HepG2 (cell line): ENCODE measurements around the gene ARID3C. TPM values are rescaled to one million over a fixed set of nuclear protein-coding genes. Genes with fewer than 3 reads are reported as not detected.

Source experiments
- GABPB1 ChIP-seq: IDR thresholded peaks from 2 replicates; pipeline ENCODE4 v1.6.1; 2016; ENCODE audit warnings: mild to moderate bottlenecking, missing genetic modification reagents, moderate library complexity, missing compliant biosample characterization
- PCBP1 ChIP-seq: fragments of 200-400 bp; formaldehyde crosslinking; IDR thresholded peaks from 2 replicates; pipeline ENCODE4 v1.6.1; 2017; ENCODE audit warnings: mild to moderate bottlenecking, low read depth, low read length, borderline replicate concordance
- RFX3 ChIP-seq: IDR thresholded peaks from 2 replicates; pipeline ENCODE4 v1.6.1; 2016; ENCODE audit warnings: missing biosample characterization, missing genetic modification reagents
- SAP130 ChIP-seq: IDR thresholded peaks from 2 replicates; pipeline ENCODE4 v1.6.1; 2016; ENCODE audit warnings: low read depth
- SRF ChIP-seq: IDR thresholded peaks from 2 replicates; pipeline ENCODE4 v1.6.1; 2011; ENCODE audit warnings: mild to moderate bottlenecking, low read depth, low read length, moderate library complexity
- TAF1 ChIP-seq: sonication (generic); formaldehyde crosslinking; IDR thresholded peaks from 2 replicates; pipeline ENCODE4 v1.4.0; 2020; ENCODE audit warnings: missing genetic modification reagents
- TP53 ChIP-seq: sonication (generic); formaldehyde crosslinking; conservative IDR thresholded peaks from 2 replicates; pipeline ENCODE4 v1.4.0; 2020; ENCODE audit warnings: missing genetic modification reagents
- ZNF143 ChIP-seq: sonication (generic); formaldehyde crosslinking; IDR thresholded peaks from 2 replicates; pipeline ENCODE4 v1.4.0; 2020; ENCODE audit warnings: missing genetic modification reagents
- ZNF292 ChIP-seq: sonication (generic); formaldehyde crosslinking; IDR thresholded peaks from 2 replicates; pipeline ENCODE4 v1.8.1; 2022; ENCODE audit warnings: mild to moderate bottlenecking, low read depth, missing genetic modification reagents, borderline replicate concordance
- ZNF343 ChIP-seq: sonication (generic); formaldehyde crosslinking; IDR thresholded peaks from 2 replicates; pipeline ENCODE4 v1.4.0; 2020; ENCODE audit warnings: mild to moderate bottlenecking, missing genetic modification reagents
- ZNF672 ChIP-seq: sonication (generic); formaldehyde crosslinking; IDR thresholded peaks from 2 replicates; pipeline ENCODE4 v1.8.1; 2022; ENCODE audit warnings: missing genetic modification reagents
- polyA plus RNA-seq, 8 experiments: library from polyadenylated mRNA; depleted of rRNA in 3 of 8; stranded (reverse) in 7 of 8; unstranded in 1 of 8; fragments of >200 nt; fragmentation: Illumina TruSeq in 4 of 8; extraction: Trizol in 4 of 8; gene quantifications; 2 replicates each; pipeline versions ENCODE4 v1.2.1 to v1.2.3, GENCODE V29; 2011 to 2016; ENCODE audit warnings: low read depth in 4 of 8, missing spikeins in 1 of 8, mixed read lengths in 1 of 8; ENCODE audit not compliant: insufficient read depth in 1 of 8
- total RNA-seq, 5 experiments: library from RNA; depleted of rRNA; stranded (reverse); fragments of >200 nt; fragmentation: Illumina TruSeq; extraction: Trizol; gene quantifications; 2 replicates each; pipeline ENCODE4 v1.2.3, GENCODE V29; 2016; ENCODE audit warnings: low read depth in 1 of 5
- TF ChIP-seq, protein P1 (sequence below): sonication (generic); formaldehyde crosslinking; IDR thresholded peaks from 2 replicates; pipeline ENCODE4 v1.4.0; 2020; ENCODE audit warnings: missing genetic modification reagents
- TF ChIP-seq, protein P2 (sequence below): IDR thresholded peaks from 2 replicates; pipeline ENCODE4 v1.6.1; 2016; ENCODE audit warnings: missing biosample characterization, missing genetic modification reagents, low read depth
- TF ChIP-seq, protein P3 (sequence below): sonication (generic); formaldehyde crosslinking; IDR thresholded peaks from 2 replicates; pipeline ENCODE4 v1.4.0; 2020; ENCODE audit warnings: missing genetic modification reagents, borderline replicate concordance
- TF ChIP-seq, protein P4 (sequence below): sonication (generic); formaldehyde crosslinking; IDR thresholded peaks from 2 replicates; pipeline ENCODE4 v1.9.0; 2021; ENCODE audit warnings: missing genetic modification reagents, borderline replicate concordance
- TF ChIP-seq, protein P5 (sequence below): sonication (generic); formaldehyde crosslinking; IDR thresholded peaks from 2 replicates; pipeline ENCODE4 v1.4.0; 2020; ENCODE audit warnings: mild to moderate bottlenecking, low read depth, missing genetic modification reagents

ARID3C gene
- total and polyA plus RNA-seq, 2 of the 13 experiments (the other 11 are each of a cell fraction or from before 2014, with no cell fraction given): not detected

DNA sequence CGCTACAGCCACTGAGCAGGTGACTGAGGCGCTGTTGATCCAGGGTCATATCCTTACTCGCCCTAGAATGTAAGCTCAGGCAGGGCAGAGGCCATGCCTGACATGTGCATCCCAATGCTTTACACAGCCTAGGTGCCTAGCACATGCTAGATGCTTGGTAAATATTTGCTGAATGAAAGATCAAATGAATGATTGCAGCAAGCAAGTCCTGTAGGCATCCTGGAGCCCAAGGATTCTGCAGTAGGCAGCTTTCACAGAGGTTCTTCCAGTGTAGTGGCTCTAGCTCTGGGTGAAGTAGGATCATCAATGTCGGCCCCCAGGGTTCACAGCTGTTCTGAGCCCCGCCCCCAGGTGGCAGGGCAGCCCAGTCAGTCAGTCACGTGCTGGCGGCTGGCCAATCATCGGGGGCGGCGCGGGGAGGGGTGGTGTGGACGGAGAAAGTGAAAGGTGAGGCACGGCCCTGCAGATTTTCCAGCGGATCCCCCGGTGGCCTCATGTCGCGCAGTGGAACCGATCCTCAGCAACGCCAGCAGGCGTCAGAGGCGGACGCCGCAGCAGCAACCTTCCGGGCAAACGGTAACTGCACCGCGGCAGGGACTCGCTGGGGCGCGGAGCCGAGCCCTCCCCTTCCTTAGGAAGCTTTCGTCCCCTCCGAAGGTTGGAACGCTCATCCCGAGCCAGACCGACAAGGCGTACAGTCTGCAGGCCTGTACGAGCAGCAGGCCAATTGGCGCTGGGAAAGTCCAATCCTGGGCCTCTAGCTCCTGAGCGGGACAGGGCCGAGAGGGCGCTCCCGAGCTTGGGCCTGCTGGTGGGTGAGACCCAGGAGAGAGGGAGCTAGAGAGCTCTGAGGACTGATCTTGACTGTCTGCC is 17.6 kb upstream of the ARID3C start, which contains the start of gene GALT (continued):
- TF ChIP-seq, protein P1, sequence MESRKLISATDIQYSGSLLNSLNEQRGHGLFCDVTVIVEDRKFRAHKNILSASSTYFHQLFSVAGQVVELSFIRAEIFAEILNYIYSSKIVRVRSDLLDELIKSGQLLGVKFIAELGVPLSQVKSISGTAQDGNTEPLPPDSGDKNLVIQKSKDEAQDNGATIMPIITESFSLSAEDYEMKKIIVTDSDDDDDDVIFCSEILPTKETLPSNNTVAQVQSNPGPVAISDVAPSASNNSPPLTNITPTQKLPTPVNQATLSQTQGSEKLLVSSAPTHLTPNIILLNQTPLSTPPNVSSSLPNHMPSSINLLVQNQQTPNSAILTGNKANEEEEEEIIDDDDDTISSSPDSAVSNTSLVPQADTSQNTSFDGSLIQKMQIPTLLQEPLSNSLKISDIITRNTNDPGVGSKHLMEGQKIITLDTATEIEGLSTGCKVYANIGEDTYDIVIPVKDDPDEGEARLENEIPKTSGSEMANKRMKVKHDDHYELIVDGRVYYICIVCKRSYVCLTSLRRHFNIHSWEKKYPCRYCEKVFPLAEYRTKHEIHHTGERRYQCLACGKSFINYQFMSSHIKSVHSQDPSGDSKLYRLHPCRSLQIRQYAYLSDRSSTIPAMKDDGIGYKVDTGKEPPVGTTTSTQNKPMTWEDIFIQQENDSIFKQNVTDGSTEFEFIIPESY (CRISPR knock-in tag): no peak
- TF ChIP-seq, protein P2, sequence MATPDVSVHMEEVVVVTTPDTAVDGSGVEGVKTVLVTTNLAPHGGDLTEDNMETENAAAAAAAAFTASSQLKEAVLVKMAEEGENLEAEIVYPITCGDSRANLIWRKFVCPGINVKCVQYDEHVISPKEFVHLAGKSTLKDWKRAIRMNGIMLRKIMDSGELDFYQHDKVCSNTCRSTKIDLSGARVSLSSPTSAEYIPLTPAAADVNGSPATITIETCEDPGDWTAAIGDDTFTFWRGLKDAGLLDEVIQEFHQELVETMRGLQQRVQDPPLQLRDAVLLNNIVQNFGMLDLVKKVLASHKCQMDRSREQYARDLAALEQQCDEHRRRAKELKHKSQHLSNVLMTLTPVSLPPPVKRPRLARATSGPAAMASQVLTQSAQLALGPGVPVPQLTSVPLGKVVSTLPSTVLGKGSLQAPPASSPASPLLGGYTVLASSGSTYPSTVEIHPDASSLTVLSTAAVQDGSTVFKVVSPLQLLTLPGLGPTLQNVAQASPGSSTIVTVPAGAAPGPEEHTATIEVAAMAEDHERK (CRISPR knock-in tag): peak; percentile 12; the same call in 1 of the 2 replicates
- no peak for TF ChIP-seq PCBP1
- peak; percentile 90 for TF ChIP-seq TAF1 (CRISPR knock-in tag)
- TF ChIP-seq ZNF143 (CRISPR knock-in tag): no peak
- TF ChIP-seq ZNF672 (CRISPR knock-in tag): no peak
- TF ChIP-seq ZNF292 (CRISPR knock-in tag): no peak; the same call in 1 of the 2 replicates
- TF ChIP-seq SRF: no peak
- TF ChIP-seq SAP130 (CRISPR knock-in tag): peak; percentile 85
- TF ChIP-seq, protein P3, sequence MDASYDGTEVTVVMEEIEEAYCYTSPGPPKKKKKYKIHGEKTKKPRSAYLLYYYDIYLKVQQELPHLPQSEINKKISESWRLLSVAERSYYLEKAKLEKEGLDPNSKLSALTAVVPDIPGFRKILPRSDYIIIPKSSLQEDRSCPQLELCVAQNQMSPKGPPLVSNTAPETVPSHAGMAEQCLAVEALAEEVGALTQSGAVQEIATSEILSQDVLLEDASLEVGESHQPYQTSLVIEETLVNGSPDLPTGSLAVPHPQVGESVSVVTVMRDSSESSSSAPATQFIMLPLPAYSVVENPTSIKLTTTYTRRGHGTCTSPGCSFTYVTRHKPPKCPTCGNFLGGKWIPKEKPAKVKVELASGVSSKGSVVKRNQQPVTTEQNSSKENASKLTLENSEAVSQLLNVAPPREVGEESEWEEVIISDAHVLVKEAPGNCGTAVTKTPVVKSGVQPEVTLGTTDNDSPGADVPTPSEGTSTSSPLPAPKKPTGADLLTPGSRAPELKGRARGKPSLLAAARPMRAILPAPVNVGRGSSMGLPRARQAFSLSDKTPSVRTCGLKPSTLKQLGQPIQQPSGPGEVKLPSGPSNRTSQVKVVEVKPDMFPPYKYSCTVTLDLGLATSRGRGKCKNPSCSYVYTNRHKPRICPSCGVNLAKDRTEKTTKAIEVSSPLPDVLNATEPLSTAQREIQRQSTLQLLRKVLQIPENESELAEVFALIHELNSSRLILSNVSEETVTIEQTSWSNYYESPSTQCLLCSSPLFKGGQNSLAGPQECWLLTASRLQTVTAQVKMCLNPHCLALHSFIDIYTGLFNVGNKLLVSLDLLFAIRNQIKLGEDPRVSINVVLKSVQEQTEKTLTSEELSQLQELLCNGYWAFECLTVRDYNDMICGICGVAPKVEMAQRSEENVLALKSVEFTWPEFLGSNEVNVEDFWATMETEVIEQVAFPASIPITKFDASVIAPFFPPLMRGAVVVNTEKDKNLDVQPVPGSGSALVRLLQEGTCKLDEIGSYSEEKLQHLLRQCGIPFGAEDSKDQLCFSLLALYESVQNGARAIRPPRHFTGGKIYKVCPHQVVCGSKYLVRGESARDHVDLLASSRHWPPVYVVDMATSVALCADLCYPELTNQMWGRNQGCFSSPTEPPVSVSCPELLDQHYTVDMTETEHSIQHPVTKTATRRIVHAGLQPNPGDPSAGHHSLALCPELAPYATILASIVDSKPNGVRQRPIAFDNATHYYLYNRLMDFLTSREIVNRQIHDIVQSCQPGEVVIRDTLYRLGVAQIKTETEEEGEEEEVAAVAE (CRISPR knock-in tag): no peak
- TF ChIP-seq, protein P4, sequence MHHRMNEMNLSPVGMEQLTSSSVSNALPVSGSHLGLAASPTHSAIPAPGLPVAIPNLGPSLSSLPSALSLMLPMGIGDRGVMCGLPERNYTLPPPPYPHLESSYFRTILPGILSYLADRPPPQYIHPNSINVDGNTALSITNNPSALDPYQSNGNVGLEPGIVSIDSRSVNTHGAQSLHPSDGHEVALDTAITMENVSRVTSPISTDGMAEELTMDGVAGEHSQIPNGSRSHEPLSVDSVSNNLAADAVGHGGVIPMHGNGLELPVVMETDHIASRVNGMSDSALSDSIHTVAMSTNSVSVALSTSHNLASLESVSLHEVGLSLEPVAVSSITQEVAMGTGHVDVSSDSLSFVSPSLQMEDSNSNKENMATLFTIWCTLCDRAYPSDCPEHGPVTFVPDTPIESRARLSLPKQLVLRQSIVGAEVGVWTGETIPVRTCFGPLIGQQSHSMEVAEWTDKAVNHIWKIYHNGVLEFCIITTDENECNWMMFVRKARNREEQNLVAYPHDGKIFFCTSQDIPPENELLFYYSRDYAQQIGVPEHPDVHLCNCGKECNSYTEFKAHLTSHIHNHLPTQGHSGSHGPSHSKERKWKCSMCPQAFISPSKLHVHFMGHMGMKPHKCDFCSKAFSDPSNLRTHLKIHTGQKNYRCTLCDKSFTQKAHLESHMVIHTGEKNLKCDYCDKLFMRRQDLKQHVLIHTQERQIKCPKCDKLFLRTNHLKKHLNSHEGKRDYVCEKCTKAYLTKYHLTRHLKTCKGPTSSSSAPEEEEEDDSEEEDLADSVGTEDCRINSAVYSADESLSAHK (CRISPR knock-in tag): peak; percentile 42; the same call in 1 of the 2 replicates
- TF ChIP-seq, protein P5, sequence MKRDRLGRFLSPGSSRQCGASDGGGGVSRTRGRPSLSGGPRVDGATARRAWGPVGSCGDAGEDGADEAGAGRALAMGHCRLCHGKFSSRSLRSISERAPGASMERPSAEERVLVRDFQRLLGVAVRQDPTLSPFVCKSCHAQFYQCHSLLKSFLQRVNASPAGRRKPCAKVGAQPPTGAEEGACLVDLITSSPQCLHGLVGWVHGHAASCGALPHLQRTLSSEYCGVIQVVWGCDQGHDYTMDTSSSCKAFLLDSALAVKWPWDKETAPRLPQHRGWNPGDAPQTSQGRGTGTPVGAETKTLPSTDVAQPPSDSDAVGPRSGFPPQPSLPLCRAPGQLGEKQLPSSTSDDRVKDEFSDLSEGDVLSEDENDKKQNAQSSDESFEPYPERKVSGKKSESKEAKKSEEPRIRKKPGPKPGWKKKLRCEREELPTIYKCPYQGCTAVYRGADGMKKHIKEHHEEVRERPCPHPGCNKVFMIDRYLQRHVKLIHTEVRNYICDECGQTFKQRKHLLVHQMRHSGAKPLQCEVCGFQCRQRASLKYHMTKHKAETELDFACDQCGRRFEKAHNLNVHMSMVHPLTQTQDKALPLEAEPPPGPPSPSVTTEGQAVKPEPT (CRISPR knock-in tag): no peak
- no peak for TF ChIP-seq RFX3
- peak; percentile 80 for TF ChIP-seq GABPB1 (CRISPR knock-in tag)
- no peak for TF ChIP-seq TP53 (CRISPR knock-in tag)
- TF ChIP-seq ZNF343: 0 out of 2 replicates have a peak, but pooled peaks have one; percentile 29
